ENCODE results near the gene UHRF1. TPM values are rescaled to one million over a fixed set of nuclear protein-coding genes. Genes with fewer than 3 reads are reported as not detected.
A peak's percentile ranks its signal among the peaks of the same experiment; 100 is the strongest.

UHRF1 gene
- total and polyA plus RNA-seq, 2 of the 13 experiments (the other 11 are each of a cell fraction or from before 2014, with no cell fraction given) = 6.8 to 78.4 TPM

DNA sequence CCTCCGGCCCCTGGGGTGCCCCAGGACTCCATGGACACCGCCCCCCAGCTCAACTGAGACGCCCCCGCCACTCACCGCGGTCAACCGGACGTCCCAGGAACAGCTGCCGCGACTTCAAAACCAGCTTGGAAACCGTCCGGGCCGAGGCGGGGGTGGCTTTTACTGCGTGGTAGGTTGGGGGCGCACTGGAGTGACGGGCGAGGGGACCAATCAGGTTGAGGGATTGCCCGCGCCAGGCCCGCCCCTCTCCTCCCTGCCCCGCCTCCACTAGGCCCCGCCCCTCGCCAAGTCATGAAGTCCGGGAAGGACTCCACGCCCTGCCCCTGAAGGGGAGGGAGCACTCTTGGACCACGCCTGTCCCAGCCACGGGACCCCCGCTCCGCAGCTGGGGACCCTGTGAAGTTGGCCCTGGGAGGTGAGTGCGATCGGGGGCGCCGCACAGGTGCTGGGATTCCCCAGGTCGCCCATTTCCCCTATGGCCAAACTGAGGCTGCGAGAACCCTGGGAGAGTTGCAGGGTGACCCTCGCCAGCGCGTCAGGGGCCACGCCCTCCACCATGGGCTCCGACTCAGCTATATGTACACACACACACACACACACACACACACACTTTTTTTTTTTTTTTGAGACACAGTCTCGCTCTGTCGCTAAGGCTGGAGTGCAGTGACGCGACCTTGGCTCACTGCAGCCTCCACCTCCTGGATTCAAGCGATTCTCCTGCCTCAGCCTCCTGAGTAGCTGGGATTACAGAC is 41.6 kb upstream of the UHRF1 start, which contains the start of gene PLIN3 (continued):
- TF ChIP-seq ZNF232 (CRISPR knock-in tag; IDR thresholded peaks at IDR 0.05; ENCODE audit: borderline replicate concordance) = no peak
- no peak for TF ChIP-seq MAFF (IDR thresholded peaks at IDR 0.05; ENCODE audit: low read depth, low read length)
- peak; percentile 64 for TF ChIP-seq TBX2 (CRISPR knock-in tag; IDR thresholded peaks at IDR 0.05; ENCODE audit: borderline replicate concordance)
- TF ChIP-seq GABPB1 (CRISPR knock-in tag; IDR thresholded peaks at IDR 0.05) = peak; percentile 64; the same call in 1 of the 2 replicates
- TF ChIP-seq PPARG (CRISPR knock-in tag; conservative IDR thresholded peaks at IDR 0.05) = no peak; the same call in 1 of the 2 replicates
- 0 out of 2 replicates have a peak, but pooled peaks have one; percentile 46 for TF ChIP-seq MXD3 (CRISPR knock-in tag; IDR thresholded peaks at IDR 0.05)
- peak; percentile 64; the same call in 1 of the 2 replicates for TF ChIP-seq ZBTB7A (CRISPR knock-in tag; IDR thresholded peaks at IDR 0.05)
- TF ChIP-seq GABPA (IDR thresholded peaks at IDR 0.05; ENCODE audit: low read depth, low read length) = no peak
- peak; percentile 32; the same call in 1 of the 2 replicates for TF ChIP-seq GABPA (CRISPR knock-in tag; IDR thresholded peaks at IDR 0.05; ENCODE audit: low read depth)
- TF ChIP-seq ZNF207 (IDR thresholded peaks at IDR 0.05; ENCODE audit: borderline replicate concordance) = no peak
- TF ChIP-seq ZNF552 (CRISPR knock-in tag; IDR thresholded peaks at IDR 0.05; ENCODE audit: borderline replicate concordance) = no peak
- no peak for TF ChIP-seq E2F1 (CRISPR knock-in tag; IDR thresholded peaks at IDR 0.05)
- TF ChIP-seq MATR3 (CRISPR knock-in tag; IDR thresholded peaks at IDR 0.05) = no peak
- TF ChIP-seq THAP8 (CRISPR knock-in tag; IDR thresholded peaks at IDR 0.05; ENCODE audit: borderline replicate concordance) = no peak; the same call in 1 of the 2 replicates
- TF ChIP-seq, protein P1, sequence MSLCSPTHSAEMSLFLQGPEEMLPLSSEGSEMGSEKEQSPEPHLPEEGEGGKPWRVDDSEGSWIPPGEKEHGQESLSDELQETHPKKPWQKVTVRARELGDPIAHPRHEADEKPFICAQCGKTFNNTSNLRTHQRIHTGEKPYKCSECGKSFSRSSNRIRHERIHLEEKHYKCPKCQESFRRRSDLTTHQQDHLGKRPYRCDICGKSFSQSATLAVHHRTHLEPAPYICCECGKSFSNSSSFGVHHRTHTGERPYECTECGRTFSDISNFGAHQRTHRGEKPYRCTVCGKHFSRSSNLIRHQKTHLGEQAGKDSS (CRISPR knock-in tag; IDR thresholded peaks at IDR 0.05; ENCODE audit: borderline replicate concordance, low read depth) = peak; percentile 62; the same call in 1 of the 2 replicates
- no peak for TF ChIP-seq ZNF780A (CRISPR knock-in tag; IDR thresholded peaks at IDR 0.05)
- TF ChIP-seq PITX1 (CRISPR knock-in tag; IDR thresholded peaks at IDR 0.05) = peak; percentile 61
- TF ChIP-seq ZNF503 (CRISPR knock-in tag; IDR thresholded peaks at IDR 0.05) = no peak
- peak; percentile 87 for TF ChIP-seq HDAC1 (CRISPR knock-in tag; IDR thresholded peaks at IDR 0.05)
- TF ChIP-seq ADNP (CRISPR knock-in tag; IDR thresholded peaks at IDR 0.05) = peak; percentile 91
- TF ChIP-seq RCOR2 (CRISPR knock-in tag; IDR thresholded peaks at IDR 0.05) = peak; percentile 86; the same call in 1 of the 2 replicates
- no peak for TF ChIP-seq ZNF703 (CRISPR knock-in tag; IDR thresholded peaks at IDR 0.05; ENCODE audit: borderline replicate concordance)
- TF ChIP-seq, protein P2, sequence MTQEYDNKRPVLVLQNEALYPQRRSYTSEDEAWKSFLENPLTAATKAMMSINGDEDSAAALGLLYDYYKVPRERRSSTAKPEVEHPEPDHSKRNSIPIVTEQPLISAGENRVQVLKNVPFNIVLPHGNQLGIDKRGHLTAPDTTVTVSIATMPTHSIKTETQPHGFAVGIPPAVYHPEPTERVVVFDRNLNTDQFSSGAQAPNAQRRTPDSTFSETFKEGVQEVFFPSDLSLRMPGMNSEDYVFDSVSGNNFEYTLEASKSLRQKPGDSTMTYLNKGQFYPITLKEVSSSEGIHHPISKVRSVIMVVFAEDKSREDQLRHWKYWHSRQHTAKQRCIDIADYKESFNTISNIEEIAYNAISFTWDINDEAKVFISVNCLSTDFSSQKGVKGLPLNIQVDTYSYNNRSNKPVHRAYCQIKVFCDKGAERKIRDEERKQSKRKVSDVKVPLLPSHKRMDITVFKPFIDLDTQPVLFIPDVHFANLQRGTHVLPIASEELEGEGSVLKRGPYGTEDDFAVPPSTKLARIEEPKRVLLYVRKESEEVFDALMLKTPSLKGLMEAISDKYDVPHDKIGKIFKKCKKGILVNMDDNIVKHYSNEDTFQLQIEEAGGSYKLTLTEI (CRISPR knock-in tag; conservative IDR thresholded peaks at IDR 0.05) = no peak
